Karpas-422 (cell line): ENCODE data around the gene TFF2. TPM values are rescaled to one million over a fixed set of nuclear protein-coding genes. Genes with fewer than 3 reads are reported as not detected.

Source experiments
- DNase-seq: peaks from one replicate; pipeline ENCODE4 v3.0.0-alpha.2; 2015
- H2AFZ ChIP-seq: fragments of 200-600 bp; sonication (generic); 2 replicates; pipeline ENCODE4 v1.6.1; 2014; ENCODE audit warnings: antibody characterized with exemption, low read length, mixed read lengths
- H3K27ac ChIP-seq: fragments of 200-600 bp; sonication (generic); 2 replicates; pipeline ENCODE4 v1.5.1; 2014; ENCODE audit warnings: mild to moderate bottlenecking, low read length, moderate library complexity
- H3K27me3 ChIP-seq: fragments of 200-600 bp; sonication (generic); 2 replicates; pipeline ENCODE4 v1.6.1; 2014; ENCODE audit warnings: low read length, mixed read lengths
- H3K36me3 ChIP-seq: fragments of 200-600 bp; sonication (generic); 2 replicates; pipeline ENCODE4 v1.6.1; 2014; ENCODE audit warnings: low read length, mixed read lengths; ENCODE audit not compliant: insufficient read depth
- H3K4me1 ChIP-seq: fragments of 200-600 bp; sonication (generic); 2 replicates; pipeline ENCODE4 v1.6.1; 2014; ENCODE audit warnings: mild to moderate bottlenecking, low read length, mixed read lengths
- H3K4me2 ChIP-seq: fragments of 200-600 bp; sonication (generic); 2 replicates; pipeline ENCODE4 v1.6.1; 2014; ENCODE audit warnings: low read length, low read depth, mild to moderate bottlenecking; ENCODE audit not compliant: poor library complexity, severe bottlenecking
- H3K4me3 ChIP-seq: fragments of 200-600 bp; sonication (generic); 2 replicates; pipeline ENCODE4 v1.5.1; 2014; ENCODE audit warnings: mild to moderate bottlenecking, antibody characterized with exemption, low read length, mixed read lengths
- H3K79me2 ChIP-seq: fragments of 200-600 bp; sonication (generic); 2 replicates; pipeline ENCODE4 v1.6.1; 2014; ENCODE audit warnings: mild to moderate bottlenecking, low read length, mixed read lengths
- H3K9ac ChIP-seq: fragments of 200-600 bp; sonication (generic); 2 replicates; pipeline ENCODE4 v1.6.0; 2014; ENCODE audit warnings: low read length
- H3K9me2 ChIP-seq: fragments of 200-600 bp; sonication (generic), shearing (Covaris generic); replicated peaks from 2 replicates; pipeline ENCODE4 v1.6.0; 2014; ENCODE audit warnings: mild to moderate bottlenecking, low read length, moderate library complexity; ENCODE audit not compliant: insufficient read depth
- H3K9me3 ChIP-seq: fragments of 300-700, 200-600 bp; sonication (generic); 2 replicates; pipeline ENCODE4 v1.6.1; 2014; ENCODE audit warnings: low read length, mixed read lengths
- H4K20me1 ChIP-seq: fragments of 200-600 bp; sonication (generic); 2 replicates; pipeline ENCODE4 v1.6.1; 2014; ENCODE audit warnings: mild to moderate bottlenecking, antibody characterized with exemption, low read length, low read depth; ENCODE audit not compliant: insufficient read depth
- total RNA-seq: library from RNA; depleted of rRNA; stranded (reverse); fragments of >200 nt; shearing (Covaris generic); gene quantifications from 2 replicates; pipeline ENCODE4 v1.2.3, GENCODE V29; 2014; ENCODE audit warnings: low replicate concordance

Gene TFF2
- total RNA-seq, 1 experiment from 2014 or later: not detected

- no peak for DNase-seq
- H3K79me2 ChIP-seq: no peaks in the 10 kb centered on the region
- no peak overlapping the region for H2AFZ ChIP-seq
- H3K4me1 ChIP-seq: peaks cover 6% of the 10 kb centered on the region; the same call in 1 of the 2 replicates
- H3K27ac ChIP-seq: no peak overlapping the region
- no peaks in the 10 kb centered on the region for H3K36me3 ChIP-seq
- H3K9me3 ChIP-seq: no peaks in the 10 kb centered on the region
- H3K4me2 ChIP-seq: no peak overlapping the region
- H3K27me3 ChIP-seq: no peaks in the 10 kb centered on the region
- no peaks in the 10 kb centered on the region for H3K9me2 ChIP-seq
- H3K4me3 ChIP-seq: no peak overlapping the region
- peaks cover 4% of the 10 kb centered on the region; the same call in 1 of the 2 replicates for H4K20me1 ChIP-seq
- no peak overlapping the region for H3K9ac ChIP-seq
Observed at GRCh38 chr21:42337276-42337675, 13.5 kb downstream of the TFF2 start.

- H3K79me2 ChIP-seq: no peaks in the 10 kb centered on the region
- no peak for DNase-seq
- H3K4me1 ChIP-seq: peaks cover 6% of the 10 kb centered on the region; the same call in 1 of the 2 replicates
- no peaks in the 10 kb centered on the region for H3K36me3 ChIP-seq
- H2AFZ ChIP-seq: no peak overlapping the region
- no peak overlapping the region for H3K27ac ChIP-seq
- peaks cover 4% of the 10 kb centered on the region; the same call in 1 of the 2 replicates for H4K20me1 ChIP-seq
- no peaks in the 10 kb centered on the region for H3K9me2 ChIP-seq
- H3K4me2 ChIP-seq: no peak overlapping the region
- no peaks in the 10 kb centered on the region for H3K27me3 ChIP-seq
- H3K9ac ChIP-seq: no peak overlapping the region
- no peak overlapping the region for H3K4me3 ChIP-seq
- H3K9me3 ChIP-seq: no peaks in the 10 kb centered on the region
Observed at GRCh38 chr21:42336054-42336453, 14.7 kb downstream of the TFF2 start.

- H3K4me3 ChIP-seq: no peak overlapping the region
- no peak overlapping the region for H3K9ac ChIP-seq
- no peaks in the 10 kb centered on the region for H3K36me3 ChIP-seq
- DNase-seq: no peak
- no peaks in the 10 kb centered on the region for H3K9me2 ChIP-seq
- no peak overlapping the region for H2AFZ ChIP-seq
- no peak overlapping the region for H3K4me2 ChIP-seq
- no peaks in the 10 kb centered on the region for H3K79me2 ChIP-seq
- no peaks in the 10 kb centered on the region for H4K20me1 ChIP-seq
- H3K4me1 ChIP-seq: peaks cover 10% of the 10 kb centered on the region; the same call in 1 of the 2 replicates
- H3K27me3 ChIP-seq: no peaks in the 10 kb centered on the region
- no peaks in the 10 kb centered on the region for H3K9me3 ChIP-seq
- H3K27ac ChIP-seq: no peak overlapping the region
Observed at GRCh38 chr21:42332557-42333317, 18.1 kb downstream of the TFF2 start.

DNA sequence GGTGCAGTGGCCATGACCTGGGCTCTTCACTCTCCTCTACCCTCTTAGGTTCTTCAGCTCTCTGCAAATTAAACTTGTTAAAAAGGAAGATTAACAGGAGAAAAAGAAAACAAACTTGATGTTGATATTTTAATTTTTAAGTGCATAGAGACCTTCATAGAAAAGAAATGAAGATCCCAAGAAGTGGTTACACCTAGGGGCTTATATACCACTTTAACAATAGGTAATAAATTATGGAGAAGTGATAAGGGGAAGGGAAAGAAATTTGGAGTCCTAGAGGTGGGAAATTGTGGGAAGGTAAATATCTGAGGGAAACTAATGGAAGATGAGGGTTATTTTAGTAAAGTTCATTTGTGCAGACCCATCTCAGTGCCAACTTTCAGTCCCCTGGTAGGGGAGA, 19.1 kb downstream of the TFF2 start:
- Histone ChIP-seq H3K4me2 (no peak overlapping the region), H3K9me3 (no peaks in the 10 kb centered on the region), H3K9me2 (no peaks in the 10 kb centered on the region), H3K4me1 (peaks cover 10% of the 10 kb centered on the region; the same call in 1 of the 2 replicates), H3K27me3 (no peaks in the 10 kb centered on the region), H3K9ac (no peak overlapping the region), H2AFZ (no peak overlapping the region), H3K79me2 (no peaks in the 10 kb centered on the region), H3K27ac (no peak overlapping the region), H3K36me3 (no peaks in the 10 kb centered on the region), H4K20me1 (no peaks in the 10 kb centered on the region), H3K4me3 (no peak overlapping the region)
- DNase-seq: no peak

DNA sequence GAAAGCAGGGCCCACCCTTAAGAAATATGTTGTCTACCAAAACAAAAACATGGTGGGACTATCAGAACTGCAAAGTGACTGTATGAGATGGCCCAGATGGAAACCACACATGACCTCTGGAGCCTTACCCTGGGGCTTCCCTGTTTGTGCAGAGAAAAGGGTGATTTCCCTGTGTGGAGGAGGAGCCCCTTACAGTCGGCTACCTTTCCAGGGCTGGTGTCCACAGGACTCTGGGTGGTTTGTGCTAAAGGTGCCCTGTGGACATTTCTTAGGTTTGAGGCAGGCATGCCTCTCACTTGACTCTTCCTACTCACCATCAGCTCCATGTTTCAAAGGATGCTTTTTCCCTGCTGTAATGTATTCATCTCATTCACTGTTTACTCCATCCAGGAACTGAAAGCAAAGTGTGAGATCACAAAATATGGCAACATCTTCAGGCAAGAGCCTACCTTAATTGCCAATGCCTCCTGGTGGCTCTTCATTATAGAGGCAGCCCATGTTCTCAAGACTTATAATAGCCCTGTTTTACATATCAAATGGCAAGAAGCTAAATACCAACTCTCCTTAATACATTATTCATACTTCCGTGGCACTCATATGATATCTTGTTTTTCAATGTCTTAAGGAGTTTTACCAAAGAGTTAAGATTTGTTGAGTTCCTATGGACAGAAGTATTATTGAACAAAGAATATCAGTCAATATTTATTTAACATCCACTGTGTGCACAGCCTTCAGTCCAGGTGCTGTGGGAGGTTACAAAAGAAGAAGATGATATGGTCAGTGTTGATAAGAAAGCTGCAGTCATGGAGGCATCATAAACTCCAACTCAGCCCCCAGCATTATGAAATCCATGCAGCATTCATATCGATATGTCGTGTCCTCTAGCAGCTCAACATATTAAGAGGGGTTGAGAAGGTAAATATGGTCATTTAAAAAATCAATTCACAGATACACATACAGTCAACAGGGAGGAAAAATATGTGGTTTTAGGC, 20.1 kb downstream of the TFF2 start:
- H4K20me1 ChIP-seq: no peaks in the 10 kb centered on the region
- DNase-seq: peak; percentile 48
- H3K4me1 ChIP-seq: peaks cover 5% of the 10 kb centered on the region; the same call in 1 of the 2 replicates
- no peak overlapping the region for H3K4me2 ChIP-seq
- no peaks in the 10 kb centered on the region for H3K9me3 ChIP-seq
- no peak overlapping the region for H3K4me3 ChIP-seq
- no peak overlapping the region for H3K9ac ChIP-seq
- H3K9me2 ChIP-seq: no peaks in the 10 kb centered on the region
- H3K27ac ChIP-seq: no peak overlapping the region
- no peaks in the 10 kb centered on the region for H3K27me3 ChIP-seq
- H2AFZ ChIP-seq: no peak overlapping the region
- no peaks in the 10 kb centered on the region for H3K79me2 ChIP-seq
- H3K36me3 ChIP-seq: no peaks in the 10 kb centered on the region

- Histone ChIP-seq H3K9ac (no peak overlapping the region), H3K27me3 (no peaks in the 10 kb centered on the region), H3K4me3 (no peak overlapping the region), H3K4me1 (no peaks in the 10 kb centered on the region), H4K20me1 (no peaks in the 10 kb centered on the region), H3K79me2 (no peaks in the 10 kb centered on the region), H2AFZ (no peak overlapping the region), H3K9me2 (no peaks in the 10 kb centered on the region), H3K36me3 (no peaks in the 10 kb centered on the region), H3K9me3 (no peaks in the 10 kb centered on the region), H3K4me2 (no peak overlapping the region), H3K27ac (no peak overlapping the region)
- DNase-seq: no peak
Observed at GRCh38 chr21:42324896-42325295, 25.9 kb downstream of the TFF2 start.

DNA sequence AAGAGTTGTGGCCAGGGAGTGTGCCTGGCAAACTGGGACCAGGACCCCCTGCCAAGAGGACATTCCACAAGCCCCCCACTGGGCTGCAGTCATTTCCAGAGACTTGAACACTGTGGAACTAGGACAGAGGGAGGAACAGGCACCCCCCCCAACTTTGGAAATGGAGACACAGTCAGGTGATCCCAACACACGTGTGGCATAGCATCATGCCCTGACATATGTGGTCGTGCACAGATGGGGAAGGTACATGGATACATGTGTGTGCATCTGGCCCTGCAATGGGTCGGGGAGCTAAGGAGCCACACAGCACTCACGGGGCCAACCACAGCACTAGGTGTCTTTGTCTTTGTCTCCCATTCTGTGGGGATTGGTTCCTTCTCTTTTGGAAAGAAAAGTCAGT, 28.9 kb downstream of the TFF2 start:
- H3K4me3 ChIP-seq: no peak overlapping the region
- no peak overlapping the region for H2AFZ ChIP-seq
- H3K79me2 ChIP-seq: no peaks in the 10 kb centered on the region
- H3K9ac ChIP-seq: no peak overlapping the region
- H3K9me2 ChIP-seq: no peaks in the 10 kb centered on the region
- no peak overlapping the region for H3K27ac ChIP-seq
- DNase-seq: no peak
- no peaks in the 10 kb centered on the region for H3K36me3 ChIP-seq
- no peaks in the 10 kb centered on the region for H3K4me1 ChIP-seq
- no peaks in the 10 kb centered on the region for H4K20me1 ChIP-seq
- H3K9me3 ChIP-seq: no peaks in the 10 kb centered on the region
- H3K27me3 ChIP-seq: no peaks in the 10 kb centered on the region
- H3K4me2 ChIP-seq: no peak overlapping the region

- Histone ChIP-seq H2AFZ (no peak overlapping the region), H3K4me3 (no peak overlapping the region), H3K27ac (no peak overlapping the region), H3K27me3 (no peaks in the 10 kb centered on the region), H4K20me1 (no peaks in the 10 kb centered on the region), H3K4me1 (no peaks in the 10 kb centered on the region), H3K79me2 (no peaks in the 10 kb centered on the region), H3K9ac (no peak overlapping the region), H3K9me3 (no peaks in the 10 kb centered on the region), H3K36me3 (no peaks in the 10 kb centered on the region), H3K9me2 (no peaks in the 10 kb centered on the region), H3K4me2 (no peak overlapping the region)
- no peak for DNase-seq
Observed at GRCh38 chr21:42321231-42321630, 29.6 kb downstream of the TFF2 start.
